DND-41 (cell line): ENCODE measurements around the gene MAML3.

Source experiments
- EZH2 ChIP-seq: IDR thresholded peaks from 3 replicates; pipeline ENCODE4 v1.6.1; 2012; ENCODE audit warnings: borderline replicate concordance, low read depth, mild to moderate bottlenecking, moderate library complexity, low read length, inconsistent platforms; ENCODE audit not compliant: severe bottlenecking
- TF ChIP-seq, protein P1 (sequence below): IDR thresholded peaks from 2 replicates; pipeline ENCODE4 v1.5.1; 2012; ENCODE audit warnings: borderline replicate concordance, low read length, moderate library complexity, mild to moderate bottlenecking; ENCODE audit not compliant: poor library complexity, severe bottlenecking; ENCODE audit errors: extremely low read depth

- no peak for TF ChIP-seq EZH2
- TF ChIP-seq, protein P1, sequence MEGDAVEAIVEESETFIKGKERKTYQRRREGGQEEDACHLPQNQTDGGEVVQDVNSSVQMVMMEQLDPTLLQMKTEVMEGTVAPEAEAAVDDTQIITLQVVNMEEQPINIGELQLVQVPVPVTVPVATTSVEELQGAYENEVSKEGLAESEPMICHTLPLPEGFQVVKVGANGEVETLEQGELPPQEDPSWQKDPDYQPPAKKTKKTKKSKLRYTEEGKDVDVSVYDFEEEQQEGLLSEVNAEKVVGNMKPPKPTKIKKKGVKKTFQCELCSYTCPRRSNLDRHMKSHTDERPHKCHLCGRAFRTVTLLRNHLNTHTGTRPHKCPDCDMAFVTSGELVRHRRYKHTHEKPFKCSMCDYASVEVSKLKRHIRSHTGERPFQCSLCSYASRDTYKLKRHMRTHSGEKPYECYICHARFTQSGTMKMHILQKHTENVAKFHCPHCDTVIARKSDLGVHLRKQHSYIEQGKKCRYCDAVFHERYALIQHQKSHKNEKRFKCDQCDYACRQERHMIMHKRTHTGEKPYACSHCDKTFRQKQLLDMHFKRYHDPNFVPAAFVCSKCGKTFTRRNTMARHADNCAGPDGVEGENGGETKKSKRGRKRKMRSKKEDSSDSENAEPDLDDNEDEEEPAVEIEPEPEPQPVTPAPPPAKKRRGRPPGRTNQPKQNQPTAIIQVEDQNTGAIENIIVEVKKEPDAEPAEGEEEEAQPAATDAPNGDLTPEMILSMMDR: no peak
Observed at GRCh38 chr4:140088323-140088967, 65.5 kb downstream of the MAML3 start.
